ENCODE measurements around the gene SNAPC1.
A peak's percentile ranks its signal among the peaks of the same experiment; 100 is the strongest.

The SNAPC1 gene

DNA sequence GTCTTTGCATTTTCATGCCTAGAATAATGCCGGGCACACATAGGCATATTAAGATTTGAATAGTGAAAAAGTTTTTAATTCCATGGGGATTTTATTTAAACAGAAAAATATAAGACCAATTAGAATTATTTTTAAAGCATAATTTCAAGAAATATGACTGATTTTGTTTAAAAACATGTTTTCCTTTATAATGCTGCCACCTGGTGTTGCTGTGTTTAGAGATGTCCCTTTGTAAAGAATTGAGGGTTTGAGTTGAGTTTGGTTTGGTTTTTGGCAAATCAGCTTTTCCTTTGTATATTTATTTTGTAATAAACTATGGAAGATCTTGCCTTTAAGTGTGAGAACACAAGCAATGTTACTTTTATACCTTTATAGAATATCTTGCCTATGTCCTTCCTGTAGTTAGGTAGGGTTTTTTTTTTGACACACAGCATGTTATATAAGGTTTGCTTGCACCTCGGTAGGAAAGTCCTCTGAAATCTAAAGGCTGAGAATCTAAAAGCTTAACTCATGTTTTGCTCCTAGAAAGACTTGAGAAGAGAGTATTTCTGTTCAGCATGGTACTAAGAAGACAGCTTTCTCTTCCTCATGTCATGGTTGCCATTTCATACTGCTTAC, 31.4 kb upstream of the SNAPC1 start:
- H3K36me3 ChIP-seq = peaks cover 98% of the 10 kb centered on the region
- TF ChIP-seq, protein P1, sequence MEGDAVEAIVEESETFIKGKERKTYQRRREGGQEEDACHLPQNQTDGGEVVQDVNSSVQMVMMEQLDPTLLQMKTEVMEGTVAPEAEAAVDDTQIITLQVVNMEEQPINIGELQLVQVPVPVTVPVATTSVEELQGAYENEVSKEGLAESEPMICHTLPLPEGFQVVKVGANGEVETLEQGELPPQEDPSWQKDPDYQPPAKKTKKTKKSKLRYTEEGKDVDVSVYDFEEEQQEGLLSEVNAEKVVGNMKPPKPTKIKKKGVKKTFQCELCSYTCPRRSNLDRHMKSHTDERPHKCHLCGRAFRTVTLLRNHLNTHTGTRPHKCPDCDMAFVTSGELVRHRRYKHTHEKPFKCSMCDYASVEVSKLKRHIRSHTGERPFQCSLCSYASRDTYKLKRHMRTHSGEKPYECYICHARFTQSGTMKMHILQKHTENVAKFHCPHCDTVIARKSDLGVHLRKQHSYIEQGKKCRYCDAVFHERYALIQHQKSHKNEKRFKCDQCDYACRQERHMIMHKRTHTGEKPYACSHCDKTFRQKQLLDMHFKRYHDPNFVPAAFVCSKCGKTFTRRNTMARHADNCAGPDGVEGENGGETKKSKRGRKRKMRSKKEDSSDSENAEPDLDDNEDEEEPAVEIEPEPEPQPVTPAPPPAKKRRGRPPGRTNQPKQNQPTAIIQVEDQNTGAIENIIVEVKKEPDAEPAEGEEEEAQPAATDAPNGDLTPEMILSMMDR (IDR thresholded peaks at IDR 0.05) = no peak
- H3K4me3 ChIP-seq (ENCODE audit: low read depth in 1 of 2, low read length in 1 of 2) = no peak overlapping the region
- H3K27ac ChIP-seq = peak overlapping the region; percentile 40
- no peaks in the 10 kb centered on the region for H3K4me1 ChIP-seq (ENCODE audit: control insufficient read depth in 1 of 2, insufficient read depth in 1 of 2, low read depth in 1 of 2, low read length in 1 of 2)
- H3K9me3 ChIP-seq = no peaks in the 10 kb centered on the region
- no peaks in the 10 kb centered on the region for H3K27me3 ChIP-seq

DNA sequence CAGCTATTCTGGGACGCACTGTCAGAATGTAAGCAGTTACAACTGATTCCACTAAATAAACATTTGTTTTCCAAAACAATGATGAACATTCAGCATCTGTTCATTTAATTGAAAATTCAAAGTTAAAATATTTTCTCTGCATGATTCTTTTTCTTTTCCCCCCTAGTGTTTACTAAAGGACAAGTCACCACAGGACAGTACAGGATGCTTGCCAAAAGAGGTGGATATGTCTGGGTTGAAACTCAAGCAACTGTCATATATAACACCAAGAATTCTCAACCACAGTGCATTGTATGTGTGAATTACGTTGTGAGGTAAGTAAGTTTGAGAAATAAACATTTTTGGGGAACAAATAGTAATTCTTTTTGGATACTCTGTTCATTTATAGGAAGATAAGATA, 28.2 kb upstream of the SNAPC1 start:
- TF ChIP-seq, protein P1 (IDR thresholded peaks at IDR 0.05) = no peak
- no peaks in the 10 kb centered on the region for H3K27me3 ChIP-seq
- peaks cover 100% of the 10 kb centered on the region for H3K36me3 ChIP-seq
- no peaks in the 10 kb centered on the region for H3K4me1 ChIP-seq (ENCODE audit: control insufficient read depth in 1 of 2, insufficient read depth in 1 of 2, low read depth in 1 of 2, low read length in 1 of 2)
- H3K9me3 ChIP-seq = no peaks in the 10 kb centered on the region
- H3K27ac ChIP-seq = peak overlapping the region; percentile 9
- no peak overlapping the region for H3K4me3 ChIP-seq (ENCODE audit: low read depth in 1 of 2, low read length in 1 of 2)

DNA sequence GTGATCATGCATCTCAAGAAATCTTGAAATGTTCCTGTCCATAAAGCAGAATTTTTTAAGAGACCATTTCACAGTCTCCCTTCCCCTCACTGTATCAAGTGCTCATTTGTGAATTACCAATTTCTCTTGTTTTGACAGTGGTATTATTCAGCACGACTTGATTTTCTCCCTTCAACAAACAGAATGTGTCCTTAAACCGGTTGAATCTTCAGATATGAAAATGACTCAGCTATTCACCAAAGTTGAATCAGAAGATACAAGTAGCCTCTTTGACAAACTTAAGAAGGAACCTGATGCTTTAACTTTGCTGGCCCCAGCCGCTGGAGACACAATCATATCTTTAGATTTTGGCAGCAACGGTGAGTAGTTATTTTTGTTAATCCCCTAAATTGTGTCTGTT, 25.5 kb upstream of the SNAPC1 start:
- Histone ChIP-seq H3K27ac (no peak overlapping the region), H3K27me3 (no peaks in the 10 kb centered on the region), H3K4me1 (ENCODE audit: control insufficient read depth in 1 of 2, insufficient read depth in 1 of 2, low read depth in 1 of 2, low read length in 1 of 2) (no peaks in the 10 kb centered on the region), H3K36me3 (peaks cover 98% of the 10 kb centered on the region), H3K4me3 (ENCODE audit: low read depth in 1 of 2, low read length in 1 of 2) (no peak overlapping the region), H3K9me3 (no peaks in the 10 kb centered on the region)
- TF ChIP-seq, protein P1 (IDR thresholded peaks at IDR 0.05) = no peak

DNA sequence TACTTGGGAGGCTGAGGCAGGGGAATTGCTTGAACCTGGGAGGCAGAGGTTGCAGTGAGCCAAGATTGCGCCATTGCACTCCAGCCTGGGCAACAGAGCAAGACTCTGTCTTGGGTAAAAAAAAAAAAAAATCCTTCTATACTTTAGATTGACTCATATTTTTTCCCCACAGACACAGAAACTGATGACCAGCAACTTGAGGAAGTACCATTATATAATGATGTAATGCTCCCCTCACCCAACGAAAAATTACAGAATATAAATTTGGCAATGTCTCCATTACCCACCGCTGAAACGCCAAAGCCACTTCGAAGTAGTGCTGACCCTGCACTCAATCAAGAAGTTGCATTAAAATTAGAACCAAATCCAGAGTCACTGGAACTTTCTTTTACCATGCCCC, 24.3 kb upstream of the SNAPC1 start:
- no peaks in the 10 kb centered on the region for H3K4me1 ChIP-seq (ENCODE audit: control insufficient read depth in 1 of 2, insufficient read depth in 1 of 2, low read depth in 1 of 2, low read length in 1 of 2)
- no peak overlapping the region for H3K4me3 ChIP-seq (ENCODE audit: low read depth in 1 of 2, low read length in 1 of 2)
- H3K27me3 ChIP-seq = no peaks in the 10 kb centered on the region
- H3K36me3 ChIP-seq = peaks cover 98% of the 10 kb centered on the region
- no peaks in the 10 kb centered on the region for H3K9me3 ChIP-seq
- TF ChIP-seq, protein P1 (IDR thresholded peaks at IDR 0.05) = no peak
- peak overlapping the region; percentile 45 for H3K27ac ChIP-seq

DNA sequence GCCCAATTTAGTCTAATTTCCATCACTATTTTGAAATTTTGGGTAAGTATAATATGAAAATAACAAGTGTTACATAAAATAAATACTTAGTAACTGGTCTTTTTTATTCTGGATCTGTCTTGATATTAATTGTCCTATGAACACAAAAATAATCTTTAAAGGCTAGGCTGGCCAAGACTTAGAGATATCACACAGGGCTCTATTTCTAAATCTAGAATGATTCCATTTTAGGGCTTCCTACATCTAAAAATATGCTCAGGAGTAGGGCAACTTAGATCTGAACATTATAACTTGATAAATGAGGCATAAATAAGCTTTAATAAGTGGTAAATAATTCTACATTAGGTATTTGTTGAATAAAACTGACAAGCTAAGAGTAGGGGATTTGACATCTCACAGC, 23.1 kb upstream of the SNAPC1 start:
- peak overlapping the region; percentile 45 for H3K27ac ChIP-seq
- peaks cover 98% of the 10 kb centered on the region for H3K36me3 ChIP-seq

More for the DNA sequence above, 23.1 kb upstream of the SNAPC1 start:
- Histone ChIP-seq H3K4me3 (ENCODE audit: low read depth in 1 of 2, low read length in 1 of 2) (no peak overlapping the region), H3K9me3 (no peaks in the 10 kb centered on the region), H3K4me1 (ENCODE audit: control insufficient read depth in 1 of 2, insufficient read depth in 1 of 2, low read depth in 1 of 2, low read length in 1 of 2) (no peaks in the 10 kb centered on the region), H3K27me3 (no peaks in the 10 kb centered on the region)
- TF ChIP-seq, protein P1 (IDR thresholded peaks at IDR 0.05) = no peak
